Measurements from ENCODE around the gene MOG. TPM values are rescaled to one million over a fixed set of nuclear protein-coding genes. Genes with fewer than 3 reads are reported as not detected.
A peak's percentile ranks its signal among the peaks of the same experiment; 100 is the strongest.

MOG gene
- total RNA-seq, 1 donor from 2014 or later: not detected

DNA sequence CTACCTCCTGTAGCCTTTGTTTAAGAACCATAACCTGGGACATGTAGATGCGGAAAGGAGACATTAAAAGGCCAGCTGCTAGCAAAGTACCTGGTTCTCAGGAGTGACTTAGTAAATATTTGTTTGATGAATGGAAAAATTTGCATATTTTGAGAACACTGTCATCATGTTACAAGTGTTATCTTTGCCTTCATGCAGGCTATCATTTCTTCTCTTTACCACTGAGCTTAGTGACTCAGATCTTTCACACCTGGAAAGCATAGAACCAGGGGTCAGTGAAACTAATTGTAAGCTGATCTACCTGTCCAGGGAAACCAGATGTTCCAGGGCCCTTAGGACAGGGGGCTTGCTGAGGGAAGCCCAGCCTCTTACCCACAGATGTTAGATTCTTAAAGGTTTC lies 18.7 kb downstream of the MOG start:
- DNase-seq (ENCODE audit: low read depth in 2 of 2): no peak

DNA sequence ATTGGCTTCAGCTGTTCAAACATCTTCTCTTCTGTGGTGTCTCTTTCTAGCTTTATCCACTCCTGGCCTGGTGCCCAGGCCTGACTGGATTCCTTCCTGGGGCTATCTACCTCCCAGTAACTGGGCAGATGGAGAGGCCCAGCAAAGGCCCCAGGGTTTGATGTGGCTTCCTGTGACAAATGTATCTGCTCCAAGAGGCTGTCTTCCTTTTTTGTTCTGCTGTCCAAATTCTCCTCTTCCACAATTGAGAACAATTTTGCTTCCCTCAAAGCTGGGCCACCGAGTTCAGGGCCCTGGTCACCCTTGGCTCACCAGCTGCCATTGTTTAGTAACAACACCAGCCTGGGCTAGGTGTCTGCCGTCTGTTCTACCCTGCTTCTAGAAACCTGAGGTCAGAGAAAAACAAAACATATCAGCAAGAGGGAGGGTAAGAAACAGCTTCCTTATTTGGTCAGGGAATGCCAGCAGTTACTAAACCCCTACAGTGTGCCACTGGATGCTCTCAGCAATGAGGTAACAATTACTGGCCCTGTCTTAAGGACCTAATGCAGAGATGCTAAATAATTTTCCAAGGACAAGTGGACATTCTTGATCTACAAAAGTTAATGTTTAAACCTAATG lies 20.2 kb downstream of the MOG start:
- DNase-seq (ENCODE audit: low read depth in 2 of 2): peak in 1 of 2 donors; percentile 54

DNA sequence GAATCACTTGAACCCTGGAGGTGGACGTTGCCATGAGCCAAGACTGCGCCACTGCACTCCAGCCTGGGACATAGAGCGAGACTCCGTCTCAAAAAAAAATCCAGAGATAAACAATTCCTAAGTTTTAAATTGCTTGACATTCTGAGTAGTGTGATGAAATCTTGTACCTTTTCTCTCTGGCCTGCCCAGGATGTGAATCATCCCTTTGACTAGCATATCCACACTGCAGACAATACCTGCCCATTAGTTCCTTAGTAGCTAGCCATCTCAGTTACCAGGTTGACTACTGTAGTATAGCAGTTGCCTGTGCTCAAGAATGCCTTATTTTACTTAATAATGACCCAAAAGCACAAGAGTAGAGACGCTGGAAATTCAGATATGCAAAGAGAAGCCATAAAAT lies 21.2 kb downstream of the MOG start:
- no peak for DNase-seq (ENCODE audit: low read depth in 2 of 2)

DNA sequence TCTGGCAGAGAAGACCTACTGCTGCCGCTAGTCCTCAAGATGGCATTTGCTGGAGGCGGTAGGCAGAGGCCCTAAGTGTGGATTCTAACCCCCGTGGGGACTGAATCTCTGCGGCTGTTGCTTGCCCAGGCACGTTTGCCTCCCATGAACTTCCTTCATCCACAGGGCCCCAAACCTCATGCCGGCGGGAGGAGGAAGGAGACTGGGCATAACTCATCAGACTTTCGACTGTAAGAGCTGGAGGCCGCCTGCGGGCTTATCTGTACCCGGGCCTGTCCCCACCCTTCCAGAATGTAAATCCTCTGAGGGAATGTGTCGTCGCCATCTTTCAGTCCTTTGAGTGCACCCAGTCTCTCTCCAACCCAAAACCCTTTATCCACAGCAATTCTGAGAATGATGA lies 23.1 kb downstream of the MOG start:
- no peak for DNase-seq (ENCODE audit: low read depth in 2 of 2)

DNA sequence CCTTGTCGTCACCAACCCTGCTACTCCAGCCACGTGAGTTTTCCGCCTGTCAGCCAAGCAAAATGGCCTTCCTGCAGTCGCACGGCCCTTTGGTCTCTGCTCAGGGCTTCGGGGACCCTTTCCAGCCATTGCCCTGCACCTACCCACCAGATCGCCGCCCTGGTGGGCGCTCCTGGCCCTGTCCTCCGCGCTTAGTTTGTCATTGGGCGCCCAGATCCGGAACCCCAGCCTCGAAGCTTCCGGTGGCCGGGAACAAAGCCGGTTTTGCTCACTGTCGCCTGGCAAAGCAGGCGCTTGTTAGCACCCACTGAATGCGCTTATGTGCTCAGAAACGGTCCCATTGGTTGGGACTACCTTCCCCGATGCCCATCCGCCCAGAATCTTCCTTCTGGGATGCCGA lies 23.5 kb downstream of the MOG start:
- DNase-seq (ENCODE audit: low read depth in 2 of 2): no peak

DNA sequence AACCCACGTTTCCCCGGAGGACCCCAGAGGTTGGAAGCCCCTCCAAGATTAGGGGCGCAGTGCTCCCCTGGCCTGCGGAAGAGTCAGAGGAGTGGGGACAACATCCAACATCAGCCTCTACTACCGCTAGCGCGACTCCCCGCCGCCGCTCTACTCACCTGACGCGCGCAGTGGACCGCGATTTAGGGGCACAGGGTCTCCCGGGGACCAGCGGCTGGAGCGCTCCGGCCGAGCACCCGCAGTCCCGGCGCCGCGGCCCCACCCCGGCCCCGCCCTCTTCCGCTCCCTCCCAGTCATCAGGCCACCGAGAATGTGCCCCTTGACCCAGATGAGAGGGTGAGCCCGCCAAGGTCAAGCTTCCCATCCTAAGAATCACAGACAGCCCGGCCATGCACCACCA lies 24.0 kb downstream of the MOG start, which contains the start of gene ZFP57:
TSS of gene ZFP57 (minus strand) at position 249 of the 400 bp plus-strand sequence. CDS start 4,149 bp downstream, outside the sequence.
- DNase-seq (ENCODE audit: low read depth in 2 of 2): no peak

DNA sequence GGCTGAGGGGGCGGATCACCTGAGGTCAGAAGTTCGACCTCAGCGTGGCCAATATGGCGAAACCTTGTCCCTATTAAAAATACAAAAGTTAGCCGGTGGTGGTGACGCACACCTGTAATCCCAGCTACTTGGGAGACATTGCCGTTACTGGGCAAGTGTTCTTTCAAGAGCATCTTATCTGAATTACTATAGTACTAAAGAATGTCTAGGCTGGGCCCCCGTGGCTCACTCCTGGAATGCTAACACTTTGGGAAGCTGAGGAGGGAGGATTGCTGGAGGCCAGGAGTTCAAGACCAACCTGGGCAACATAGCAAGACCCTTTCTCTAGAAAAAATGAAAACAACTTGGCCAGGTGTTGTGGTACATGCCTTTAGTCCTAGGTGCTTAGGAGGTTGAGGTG lies 24.9 kb downstream of the MOG start:
- DNase-seq (ENCODE audit: low read depth in 2 of 2): no peak

DNA sequence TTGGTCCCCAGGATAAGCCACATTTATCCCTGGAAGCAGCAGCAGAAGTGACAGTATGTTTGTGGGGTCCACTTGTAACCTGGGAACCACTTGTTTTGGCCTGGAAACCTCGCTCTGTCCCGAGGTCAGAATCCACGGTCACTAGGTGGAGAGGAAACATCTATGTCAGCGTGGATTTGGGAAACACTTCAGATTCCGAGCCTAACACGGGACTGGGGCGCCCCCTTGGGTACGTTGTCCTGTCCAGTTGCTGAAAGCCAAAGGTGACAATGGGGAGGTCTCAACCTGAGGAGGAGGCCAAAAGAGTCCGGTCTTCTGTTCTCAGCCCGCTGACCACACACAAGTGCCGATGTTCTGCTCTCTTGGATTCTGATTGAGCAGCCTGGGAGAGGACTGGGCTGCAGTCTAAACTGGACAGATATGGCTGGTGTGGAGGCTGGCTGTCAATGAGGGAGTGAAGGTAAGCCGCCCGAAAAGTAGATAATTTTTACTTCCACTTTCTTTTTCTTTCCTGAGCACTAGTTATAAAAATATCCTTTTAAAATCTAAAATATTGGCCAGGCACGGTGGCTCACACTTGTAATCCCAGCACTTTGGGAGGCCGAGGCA lies 28.9 kb downstream of the MOG start:
- peak in 1 of 2 donors; percentile 10 for DNase-seq (ENCODE audit: low read depth in 2 of 2)

- no peak for DNase-seq (ENCODE audit: low read depth in 2 of 2)
These were observed 37.7 kb downstream of the MOG start for GRCh38 chr6:29694637-29695036.

- peak; percentile 23 to 33 for DNase-seq (ENCODE audit: low read depth in 2 of 2)
These were observed 39.5 kb downstream of the MOG start for GRCh38 chr6:29696147-29697125.

DNA sequence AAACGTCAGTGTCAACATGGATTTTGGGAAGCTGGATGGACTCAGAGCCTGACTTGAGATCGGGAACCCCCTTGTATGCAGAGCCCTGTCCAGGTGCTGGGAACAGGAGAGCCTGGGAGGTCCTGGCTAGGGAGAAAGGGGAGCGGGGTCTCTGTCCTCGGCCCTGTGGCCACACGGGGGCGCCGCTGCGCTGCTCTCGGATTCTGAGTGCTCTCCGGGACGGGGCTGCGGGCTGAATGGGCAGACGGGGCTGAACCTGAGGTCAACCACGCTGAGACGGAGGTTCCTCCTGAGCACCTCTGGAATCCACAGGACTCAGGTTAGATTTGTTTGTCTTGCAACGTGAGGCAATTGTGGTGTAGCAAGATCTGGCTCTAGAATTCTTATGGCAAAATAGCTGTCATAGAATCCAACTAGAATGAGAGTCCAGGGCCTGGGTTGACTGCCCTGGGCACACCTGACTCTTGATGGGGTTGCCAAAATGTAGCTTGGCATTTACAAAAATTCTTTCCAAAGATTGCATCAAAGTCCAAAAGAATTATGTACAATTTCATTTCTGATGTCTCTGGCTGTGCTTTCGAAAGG lies 45.7 kb downstream of the MOG start:
- DNase-seq (ENCODE audit: low read depth in 2 of 2): peak; percentile 23 to 58

- DNase-seq (ENCODE audit: low read depth in 2 of 2): peak; percentile 54 to 61
These were observed 48.7 kb downstream of the MOG start for GRCh38 chr6:29705389-29706231.

- DNase-seq (ENCODE audit: low read depth in 2 of 2): no peak
These were observed 51.7 kb downstream of the MOG start for GRCh38 chr6:29708432-29709179.

GRCh38 chr6:29709188-29709587 lies 52.3 kb downstream of the MOG start:
- DNase-seq (ENCODE audit: low read depth in 2 of 2): no peak

- DNase-seq (ENCODE audit: low read depth in 2 of 2): no peak
These were observed 53.5 kb downstream of the MOG start for GRCh38 chr6:29710281-29710941.

DNA sequence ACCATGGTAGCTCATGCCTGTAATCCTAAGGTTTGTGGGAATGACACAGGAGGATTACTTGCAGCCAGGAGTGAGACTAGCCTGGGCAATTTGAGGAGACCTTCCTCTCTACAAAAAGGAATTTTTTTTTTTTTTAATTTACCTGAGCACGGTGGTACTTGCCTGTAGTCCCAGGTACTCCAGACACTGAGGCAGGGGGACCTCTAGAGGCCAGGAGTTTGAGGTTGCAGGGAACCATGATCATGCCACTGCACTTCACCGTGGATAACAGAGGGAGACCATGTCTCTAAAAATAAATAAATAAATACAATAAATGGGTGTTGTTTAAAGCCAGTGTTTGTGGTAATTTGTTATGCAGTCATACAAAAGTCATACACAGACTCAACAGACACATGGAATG lies 64.0 kb downstream of the MOG start:
- DNase-seq (ENCODE audit: low read depth in 2 of 2): no peak

Data from lung microvascular endothelial cell (primary cell).